HCT116 (cell line): ENCODE measurements around the gene ZGPAT. TPM values are rescaled to one million over a fixed set of nuclear protein-coding genes. Genes with fewer than 3 reads are reported as not detected.

ENCODE experiments used
- ATAC-seq: fragments of 200-7000 bp; cut with Tn5 transposase; 2 replicates; pipeline ENCODE4 v1.9.1; 2020; ENCODE audit warnings: mild to moderate bottlenecking, moderate library complexity
- BruUV-seq: library from RNA; stranded (reverse); fragments of 400-500 nt; replicated peaks from 2 replicates; lab custom pipeline; 2021; lab: Mats Ljungman, UMichigan
- CTCF ChIA-PET: fragments of 300-600 bp; sonication (Branson Sonifier 250); formaldehyde crosslinking; loops from one replicate; lab custom pipeline; 2021; ENCODE audit warnings: antibody characterized with exemption; lab: Charles Lee
- POLR2A ChIA-PET: fragments of 300-600, 350-600 bp; sonication (Branson Sonifier 250); formaldehyde crosslinking; loops from one replicate; lab custom pipeline; 2021; ENCODE audit warnings: antibody characterized with exemption; lab: Charles Lee
- RAD21 ChIA-PET, 2 experiments: fragments of 300-600 bp; sonication (Branson Sonifier 250); formaldehyde crosslinking; loops; one replicate each; lab custom pipeline; 2023; ENCODE audit warnings: low total read pairs in 2 of 2; ENCODE audit not compliant: uncharacterized antibody in 2 of 2, unreplicated experiment in 2 of 2, low non-redundant PET in 1 of 2; lab: Charles Lee
- DNase-seq: peaks from one replicate; pipeline ENCODE4 v3.0.0-alpha.2; 2010; ENCODE audit warnings: low read depth, low spot score
- H2AFZ ChIP-seq: fragments of 200-600 bp; shearing (Covaris generic), sonication (generic); 2 replicates; pipeline ENCODE4 v1.6.1; 2017; ENCODE audit warnings: low read depth, mixed run types, mixed read lengths, antibody characterized with exemption, low read length; ENCODE audit not compliant: poor library complexity, severe bottlenecking
- H3K27ac ChIP-seq: 2 replicates; pipeline ENCODE4 v1.5.1; 2012; ENCODE audit warnings: low read depth, low read length
- H3K27me3 ChIP-seq: fragments of 200-600 bp; sonication (generic); 2 replicates; pipeline ENCODE4 v1.6.1; 2016; ENCODE audit warnings: mixed run types, low read length, mixed read lengths; ENCODE audit not compliant: insufficient read depth
- H3K36me3 ChIP-seq, 2 experiments: fragments of 200-500 bp in 1 of 2; fragments of 200-600 bp in 1 of 2; sonication (Bioruptor generic) in 1 of 2; sonication (generic) in 1 of 2; 2 replicates each; pipeline versions ENCODE4 v1.5.1 to v1.6.1; 2014 to 2016; ENCODE audit warnings: low read length in 2 of 2, inconsistent platforms in 1 of 2, mixed read lengths in 1 of 2, mixed run types in 1 of 2; ENCODE audit not compliant: insufficient read depth in 2 of 2, control insufficient read depth in 1 of 2
- H3K4me1 ChIP-seq, 2 experiments: fragments of 200-600 bp in 1 of 2; sonication (generic) in 1 of 2; 2 replicates each; pipeline versions ENCODE4 v1.5.1 to v1.6.1; 2012 to 2017; ENCODE audit warnings: low read length in 2 of 2, inconsistent platforms in 1 of 2, mild to moderate bottlenecking in 1 of 2, mixed read lengths in 1 of 2, mixed run types in 1 of 2, moderate library complexity in 1 of 2; ENCODE audit not compliant: insufficient read depth in 2 of 2, control insufficient read depth in 1 of 2
- H3K4me2 ChIP-seq: fragments of 200-600 bp; sonication (generic); 2 replicates; pipeline ENCODE4 v1.6.1; 2017; ENCODE audit warnings: mixed run types, low read length, mixed read lengths
- H3K4me3 ChIP-seq, 2 experiments: fragments of 200-600 bp in 1 of 2; sonication (generic) in 1 of 2; replicated peaks in 1 of 2; 2 replicates each; pipeline ENCODE4 v1.5.1; 2011 to 2016; ENCODE audit warnings: low read length in 2 of 2, control low read depth in 1 of 2, low read depth in 1 of 2, mild to moderate bottlenecking in 1 of 2, mixed read lengths in 1 of 2, mixed run types in 1 of 2
- H3K79me2 ChIP-seq: fragments of 200-600 bp; sonication (generic); 2 replicates; pipeline ENCODE4 v1.6.1; 2017; ENCODE audit warnings: mild to moderate bottlenecking, mixed run types, low read length, moderate library complexity, mixed read lengths; ENCODE audit not compliant: insufficient read depth
- H3K9ac ChIP-seq: fragments of 200-600 bp; sonication (generic); 2 replicates; pipeline ENCODE4 v1.6.1; 2016; ENCODE audit warnings: low read length, mixed read lengths
- H3K9me2 ChIP-seq: fragments of 200-600 bp; sonication (generic), shearing (Covaris generic); 2 replicates; pipeline ENCODE4 v1.6.1; 2017; ENCODE audit warnings: mixed run types, mild to moderate bottlenecking, moderate library complexity; ENCODE audit not compliant: insufficient read depth
- H3K9me3 ChIP-seq, 2 experiments: fragments of 200-500 bp in 1 of 2; fragments of 200-600 bp in 1 of 2; sonication (Bioruptor generic) in 1 of 2; sonication (generic) in 1 of 2; 2 replicates each; pipeline ENCODE4 v1.6.1; 2014 to 2017; ENCODE audit warnings: low read length in 2 of 2, mixed read lengths in 2 of 2, inconsistent platforms in 1 of 2, low read depth in 1 of 2, mild to moderate bottlenecking in 1 of 2, mixed run types in 1 of 2, moderate library complexity in 1 of 2; ENCODE audit not compliant: control insufficient read depth in 1 of 2, insufficient read depth in 1 of 2
- H4K20me1 ChIP-seq: fragments of 200-600 bp; sonication (generic), shearing (Covaris generic); 2 replicates; pipeline ENCODE4 v1.6.1; 2017; ENCODE audit warnings: mixed run types, mild to moderate bottlenecking, moderate library complexity; ENCODE audit not compliant: insufficient read depth
- CBX3 ChIP-seq: IDR thresholded peaks from 2 replicates; pipeline ENCODE4 v1.6.1; 2012; ENCODE audit warnings: low read depth
- CEBPB ChIP-seq: IDR thresholded peaks from 2 replicates; pipeline ENCODE4 v1.6.1; 2012; ENCODE audit warnings: low read depth
- EGR1 ChIP-seq: IDR thresholded peaks from 2 replicates; pipeline ENCODE4 v1.6.1; 2012; ENCODE audit warnings: low read depth
- ELF1 ChIP-seq: IDR thresholded peaks from 2 replicates; pipeline ENCODE4 v1.6.1; 2012; ENCODE audit warnings: low read depth, borderline replicate concordance
- FOSL1 ChIP-seq: IDR thresholded peaks from 2 replicates; pipeline ENCODE4 v1.6.1; 2012; ENCODE audit warnings: low read depth
- JUND ChIP-seq: IDR thresholded peaks from 2 replicates; pipeline ENCODE4 v1.6.1; 2012
- POLR2A ChIP-seq: IDR thresholded peaks from 2 replicates; pipeline ENCODE4 v1.7.0; 2011; ENCODE audit warnings: borderline replicate concordance; ENCODE audit not compliant: insufficient read depth, insufficient read length; ENCODE audit errors: extremely low read depth
- RAD21 ChIP-seq: IDR thresholded peaks from 2 replicates; pipeline ENCODE4 v1.6.1; 2012; ENCODE audit warnings: low read depth, mild to moderate bottlenecking
- SIN3A ChIP-seq: IDR thresholded peaks from 2 replicates; pipeline ENCODE4 v1.6.1; 2012; ENCODE audit warnings: low read depth
- SP1 ChIP-seq: IDR thresholded peaks from 2 replicates; pipeline ENCODE4 v1.6.1; 2012; ENCODE audit warnings: low read depth
- SRF ChIP-seq: IDR thresholded peaks from 2 replicates; pipeline ENCODE4 v1.6.1; 2012; ENCODE audit warnings: low read depth
- TCF7L2 ChIP-seq: IDR thresholded peaks from 2 replicates; pipeline ENCODE4 v1.7.0; 2011; ENCODE audit warnings: borderline replicate concordance, inconsistent platforms; ENCODE audit not compliant: insufficient read depth, insufficient read length; ENCODE audit errors: extremely low read depth
- ZFX ChIP-seq: fragments of 450-650 bp; IDR thresholded peaks from 2 replicates; pipeline ENCODE4 v1.6.1; 2017
- ZNF274 ChIP-seq: fragments of 200-500 bp; sonication (Bioruptor generic); IDR thresholded peaks from 2 replicates; pipeline ENCODE4 v1.6.1; 2014; ENCODE audit warnings: mild to moderate bottlenecking, low read depth, low read length, inconsistent platforms
- intact Hi-C: fragments of 100-400 bp; cut with micrococcal nuclease; formaldehyde crosslinking; loops from 2 replicates; pipeline ENCODE4 v1.10.0; 2022
- total RNA-seq: library from RNA; stranded (reverse); gene quantifications from one replicate; pipeline ENCODE4 v1.2.1, GENCODE V29; 2021; ENCODE audit not compliant: unreplicated experiment
- TF ChIP-seq, protein P1 (sequence below): IDR thresholded peaks from 2 replicates; pipeline ENCODE4 v1.6.1; 2012
- TF ChIP-seq, protein P2 (sequence below), 3 experiments: fragments of 200-600 bp in 1 of 3; sonication (generic) in 1 of 3; IDR thresholded peaks in 2 of 3; conservative IDR thresholded peaks in 1 of 3; 2 replicates each; pipeline ENCODE4 v1.5.1; 2012 to 2017; ENCODE audit warnings: low read depth in 2 of 3, low read length in 2 of 3, antibody characterized with exemption in 1 of 3, borderline replicate concordance in 1 of 3, control low read depth in 1 of 3, mild to moderate bottlenecking in 1 of 3, mixed read lengths in 1 of 3, mixed run types in 1 of 3, moderate library complexity in 1 of 3; ENCODE audit not compliant: insufficient read depth in 1 of 3
- TF ChIP-seq, protein P3 (sequence below): IDR thresholded peaks from 2 replicates; pipeline ENCODE4 v1.6.1; 2012
- TF ChIP-seq, protein P4 (sequence below): IDR thresholded peaks from 2 replicates; pipeline ENCODE4 v1.6.1; 2011; ENCODE audit warnings: mild to moderate bottlenecking, low read length, moderate library complexity; ENCODE audit not compliant: insufficient replicate concordance; ENCODE audit errors: extremely low read depth

Gene ZGPAT
- total RNA-seq, 1 experiment from 2014 or later = 30.6 TPM

DNA sequence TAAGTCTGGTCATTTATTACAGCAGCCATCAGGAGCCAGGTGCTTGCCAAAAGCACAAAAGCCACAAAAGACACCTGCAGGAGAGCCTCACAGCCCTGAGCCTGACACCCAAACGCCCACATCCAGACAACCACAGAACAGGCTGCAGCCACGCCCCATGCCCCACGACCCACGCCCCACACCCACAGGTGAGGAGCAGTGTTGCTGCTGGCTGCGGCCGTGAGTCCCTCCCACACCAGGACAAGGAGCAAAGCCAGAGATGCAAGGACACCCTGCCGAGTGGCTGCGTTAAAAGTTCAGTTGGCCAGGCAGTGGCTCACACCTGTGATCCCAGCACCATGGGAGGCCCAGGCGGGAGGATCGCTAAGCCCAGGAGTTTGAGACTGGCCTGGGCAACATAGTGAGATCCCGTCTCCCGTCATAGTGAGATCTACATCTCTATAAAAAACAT is 74.7 kb downstream of the ZGPAT start:
- POLR2A ChIA-PET = no interaction called here
- intact Hi-C loops = loop anchor here (10.0 kb wide), 1 partner anchor 192 kb away; the partner anchor contains the start of gene SAMD10
- H3K79me2 ChIP-seq = no peaks in the 10 kb centered on the region
- TF ChIP-seq, protein P1, sequence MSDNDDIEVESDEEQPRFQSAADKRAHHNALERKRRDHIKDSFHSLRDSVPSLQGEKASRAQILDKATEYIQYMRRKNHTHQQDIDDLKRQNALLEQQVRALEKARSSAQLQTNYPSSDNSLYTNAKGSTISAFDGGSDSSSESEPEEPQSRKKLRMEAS = no peak
- TF ChIP-seq ELF1 (no peak), ZFX (no peak), POLR2A (no peak)
- H4K20me1 ChIP-seq = no peaks in the 10 kb centered on the region
- H3K4me1 ChIP-seq = peaks cover 28 to 32% of the 10 kb centered on the region in 2 experiments
- CTCF ChIA-PET = no interaction called here
- ATAC-seq (no peak; the same call in 1 of the 2 replicates), DNase-seq (no peak)
- H3K36me3 ChIP-seq = no peaks in the 10 kb centered on the region
- no peak overlapping the region for H3K4me3 ChIP-seq
- RAD21 ChIA-PET = no interaction called here
- H3K9me2 ChIP-seq = no peaks in the 10 kb centered on the region
- no peaks in the 10 kb centered on the region for H3K9me3 ChIP-seq
- H3K9ac ChIP-seq = peak overlapping the region; percentile 35
- no TSS peak for BruUV-seq
- peak overlapping the region; percentile 60 for H3K4me2 ChIP-seq
- H3K27me3 ChIP-seq = no peaks in the 10 kb centered on the region
- peak overlapping the region; percentile 52 for H3K27ac ChIP-seq
- no peak overlapping the region for H2AFZ ChIP-seq

DNA sequence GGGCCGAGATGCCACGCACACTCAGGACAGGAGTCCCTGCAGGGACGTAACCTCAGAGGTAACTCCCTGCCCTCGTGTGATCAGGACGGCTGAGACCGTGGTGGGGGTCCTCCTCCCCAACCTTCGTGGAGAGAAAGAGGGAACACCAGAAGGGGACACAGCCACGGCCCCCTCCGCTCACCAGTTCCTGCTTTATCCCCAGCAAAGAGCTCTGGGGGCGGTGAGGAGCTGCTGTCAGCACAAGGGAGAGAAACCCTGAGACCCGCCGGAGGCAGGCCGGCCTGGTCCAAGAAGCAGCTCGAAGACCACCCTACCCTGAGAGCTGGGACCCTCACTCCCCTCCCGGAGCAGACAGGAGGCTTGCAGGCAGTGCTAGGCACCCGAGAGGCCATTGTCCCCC is 76.1 kb downstream of the ZGPAT start:
- Histone ChIP-seq H3K79me2 (no peaks in the 10 kb centered on the region), H3K9ac (no peak overlapping the region), H3K4me2 (no peak overlapping the region), H3K27me3 (no peaks in the 10 kb centered on the region), H3K9me2 (no peaks in the 10 kb centered on the region), H3K9me3 (no peaks in the 10 kb centered on the region), H3K36me3 (no peaks in the 10 kb centered on the region), H2AFZ (no peak overlapping the region), H4K20me1 (no peaks in the 10 kb centered on the region), H3K4me1 (peaks cover 14 to 18% of the 10 kb centered on the region in 2 experiments; a peak in 3 of 4 replicates), H3K27ac (no peak overlapping the region), H3K4me3 (no peak overlapping the region)
- no peak for DNase-seq
- CTCF ChIA-PET = no interaction called here
- RAD21 ChIA-PET = no interaction called here
- intact Hi-C loops = loop anchor here (10.0 kb wide), 1 partner anchor 191 kb away; the partner anchor contains the start of gene SAMD10
- no TSS peak for BruUV-seq
- no peak for ATAC-seq
- POLR2A ChIA-PET = no interaction called here
- TF ChIP-seq, protein P2, sequence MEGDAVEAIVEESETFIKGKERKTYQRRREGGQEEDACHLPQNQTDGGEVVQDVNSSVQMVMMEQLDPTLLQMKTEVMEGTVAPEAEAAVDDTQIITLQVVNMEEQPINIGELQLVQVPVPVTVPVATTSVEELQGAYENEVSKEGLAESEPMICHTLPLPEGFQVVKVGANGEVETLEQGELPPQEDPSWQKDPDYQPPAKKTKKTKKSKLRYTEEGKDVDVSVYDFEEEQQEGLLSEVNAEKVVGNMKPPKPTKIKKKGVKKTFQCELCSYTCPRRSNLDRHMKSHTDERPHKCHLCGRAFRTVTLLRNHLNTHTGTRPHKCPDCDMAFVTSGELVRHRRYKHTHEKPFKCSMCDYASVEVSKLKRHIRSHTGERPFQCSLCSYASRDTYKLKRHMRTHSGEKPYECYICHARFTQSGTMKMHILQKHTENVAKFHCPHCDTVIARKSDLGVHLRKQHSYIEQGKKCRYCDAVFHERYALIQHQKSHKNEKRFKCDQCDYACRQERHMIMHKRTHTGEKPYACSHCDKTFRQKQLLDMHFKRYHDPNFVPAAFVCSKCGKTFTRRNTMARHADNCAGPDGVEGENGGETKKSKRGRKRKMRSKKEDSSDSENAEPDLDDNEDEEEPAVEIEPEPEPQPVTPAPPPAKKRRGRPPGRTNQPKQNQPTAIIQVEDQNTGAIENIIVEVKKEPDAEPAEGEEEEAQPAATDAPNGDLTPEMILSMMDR (IDR thresholded peaks at IDR 0.05 in 2 of 3, conservative IDR thresholded peaks at IDR 0.05 in 1 of 3; ENCODE audit: borderline replicate concordance in 1 of 3, insufficient read depth in 1 of 3, low read depth in 2 of 3, low read length in 2 of 3) = no peak
- TF ChIP-seq ZFX (no peak), CBX3 (no peak), FOSL1 (no peak), CEBPB (no peak), SP1 (no peak), SRF (no peak), RAD21 (no peak), EGR1 (no peak), JUND (no peak), ZNF274 (no peak), SIN3A (no peak), POLR2A (no peak), TCF7L2 (no peak)
- TF ChIP-seq, protein P3, sequence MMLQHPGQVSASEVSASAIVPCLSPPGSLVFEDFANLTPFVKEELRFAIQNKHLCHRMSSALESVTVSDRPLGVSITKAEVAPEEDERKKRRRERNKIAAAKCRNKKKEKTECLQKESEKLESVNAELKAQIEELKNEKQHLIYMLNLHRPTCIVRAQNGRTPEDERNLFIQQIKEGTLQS = no peak
- TF ChIP-seq, protein P4, sequence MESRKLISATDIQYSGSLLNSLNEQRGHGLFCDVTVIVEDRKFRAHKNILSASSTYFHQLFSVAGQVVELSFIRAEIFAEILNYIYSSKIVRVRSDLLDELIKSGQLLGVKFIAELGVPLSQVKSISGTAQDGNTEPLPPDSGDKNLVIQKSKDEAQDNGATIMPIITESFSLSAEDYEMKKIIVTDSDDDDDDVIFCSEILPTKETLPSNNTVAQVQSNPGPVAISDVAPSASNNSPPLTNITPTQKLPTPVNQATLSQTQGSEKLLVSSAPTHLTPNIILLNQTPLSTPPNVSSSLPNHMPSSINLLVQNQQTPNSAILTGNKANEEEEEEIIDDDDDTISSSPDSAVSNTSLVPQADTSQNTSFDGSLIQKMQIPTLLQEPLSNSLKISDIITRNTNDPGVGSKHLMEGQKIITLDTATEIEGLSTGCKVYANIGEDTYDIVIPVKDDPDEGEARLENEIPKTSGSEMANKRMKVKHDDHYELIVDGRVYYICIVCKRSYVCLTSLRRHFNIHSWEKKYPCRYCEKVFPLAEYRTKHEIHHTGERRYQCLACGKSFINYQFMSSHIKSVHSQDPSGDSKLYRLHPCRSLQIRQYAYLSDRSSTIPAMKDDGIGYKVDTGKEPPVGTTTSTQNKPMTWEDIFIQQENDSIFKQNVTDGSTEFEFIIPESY = no peak
- TF ChIP-seq, protein P1 = no peak
